OCI-LY7 (cell line): ENCODE measurements around the gene KCNK4.

ENCODE experiments used
- CTCF ChIP-seq: fragments of 200-600 bp; sonication (generic); conservative IDR thresholded peaks from 2 replicates; pipeline ENCODE4 v1.5.1; 2014; ENCODE audit warnings: mild to moderate bottlenecking, antibody characterized with exemption, low read length, moderate library complexity, mixed read lengths
- EZH2phosphoT487 ChIP-seq: fragments of 200-600 bp; sonication (generic); IDR thresholded peaks from 2 replicates; pipeline ENCODE4 v1.6.1; 2018; ENCODE audit warnings: low read depth, borderline replicate concordance, mild to moderate bottlenecking, mixed run types, antibody characterized with exemption, low read length, moderate library complexity, mixed read lengths

GRCh38 chr11:64256300-64256699, 34.8 kb upstream of the KCNK4 start:
- TF ChIP-seq CTCF = no peak
- no peak for TF ChIP-seq EZH2phosphoT487
